Gastroesophageal sphincter (tissue), 3 donors: ENCODE results near the gene CADPS2.

Source experiments
- CTCF ChIP-seq, 4 experiments: fragments of 200-600 bp in 2 of 4; fragments of 450-650 bp in 2 of 4; sonication (generic) in 1 of 4; IDR thresholded peaks; one replicate each; pipeline ENCODE4 v1.5.1; 2017 to 2019; ENCODE audit warnings: antibody characterized with exemption in 4 of 4, mild to moderate bottlenecking in 2 of 4, moderate library complexity in 2 of 4
- EP300 ChIP-seq: sonication (generic); formaldehyde crosslinking; IDR thresholded peaks from one replicate; pipeline ENCODE4 v1.6.1; 2017; ENCODE audit warnings: antibody characterized with exemption, mild to moderate bottlenecking
- POLR2A ChIP-seq, 2 donors: fragments of 450-650 bp; IDR thresholded peaks; one replicate each; pipeline ENCODE4 v1.6.1; 2017; ENCODE audit warnings: antibody characterized with exemption in 2 of 2, mild to moderate bottlenecking in 2 of 2, moderate library complexity in 1 of 2

GRCh38 chr7:122844191-122844988 lies 41.9 kb downstream of the CADPS2 start:
- TF ChIP-seq CTCF (IDR thresholded peaks at IDR 0.05) (no peak), POLR2A (IDR thresholded peaks at IDR 0.05) (no peak), EP300 (no peak)
